ENCODE results near the gene COL26A1.
"Not testable (repeated sequence)": the region's sequence is repeated elsewhere in the genome, so short reads cannot be mapped to it uniquely, and the experiment has no call there.

COL26A1 gene

GRCh38 chr7:101453617-101454016 lies 90.9 kb downstream of the COL26A1 start:
- no peak for DNase-seq

DNA sequence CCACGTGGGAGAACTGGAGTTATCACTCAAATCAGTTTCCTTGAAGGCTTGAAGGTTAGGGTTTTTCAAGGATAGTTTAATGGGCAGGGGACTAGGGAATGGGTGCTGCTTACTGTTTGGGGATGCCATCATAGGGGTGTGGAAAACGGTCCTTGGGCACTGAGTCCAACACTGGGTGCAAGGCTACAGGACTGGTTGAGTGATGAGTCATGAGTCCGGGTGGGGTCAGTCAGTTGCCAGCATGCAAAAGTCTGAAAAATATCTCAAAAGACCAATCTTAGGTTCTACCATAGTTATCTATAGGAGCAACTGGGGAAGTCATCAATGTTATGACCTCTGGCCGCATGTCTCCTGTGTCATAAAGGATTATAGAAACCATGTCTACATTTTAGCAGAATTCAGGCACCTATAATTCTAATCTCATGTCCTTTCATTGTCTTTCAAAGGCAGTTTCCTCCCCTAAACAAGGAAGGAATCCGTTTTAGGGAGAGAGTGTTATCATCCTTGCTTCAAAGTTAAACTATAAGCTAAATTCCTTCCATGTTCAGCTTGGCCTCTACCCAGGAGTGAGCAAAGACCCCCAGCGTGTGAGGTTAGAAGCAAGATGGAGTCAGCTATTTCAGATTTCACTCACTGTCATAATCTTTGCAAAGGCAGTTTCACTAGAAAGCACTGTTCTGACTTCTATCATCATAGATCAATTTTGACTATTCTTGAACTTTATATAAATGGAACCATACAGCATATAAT lies 94.5 kb downstream of the COL26A1 start:
- DNase-seq = no peak

GRCh38 chr7:101465131-101465530 lies 102.5 kb downstream of the COL26A1 start:
- DNase-seq = no peak

- no peak for DNase-seq
Observed at GRCh38 chr7:101465576-101466196, 103.0 kb downstream of the COL26A1 start.

GRCh38 chr7:101466871-101467270 lies 104.2 kb downstream of the COL26A1 start:
- DNase-seq = no peak

DNA sequence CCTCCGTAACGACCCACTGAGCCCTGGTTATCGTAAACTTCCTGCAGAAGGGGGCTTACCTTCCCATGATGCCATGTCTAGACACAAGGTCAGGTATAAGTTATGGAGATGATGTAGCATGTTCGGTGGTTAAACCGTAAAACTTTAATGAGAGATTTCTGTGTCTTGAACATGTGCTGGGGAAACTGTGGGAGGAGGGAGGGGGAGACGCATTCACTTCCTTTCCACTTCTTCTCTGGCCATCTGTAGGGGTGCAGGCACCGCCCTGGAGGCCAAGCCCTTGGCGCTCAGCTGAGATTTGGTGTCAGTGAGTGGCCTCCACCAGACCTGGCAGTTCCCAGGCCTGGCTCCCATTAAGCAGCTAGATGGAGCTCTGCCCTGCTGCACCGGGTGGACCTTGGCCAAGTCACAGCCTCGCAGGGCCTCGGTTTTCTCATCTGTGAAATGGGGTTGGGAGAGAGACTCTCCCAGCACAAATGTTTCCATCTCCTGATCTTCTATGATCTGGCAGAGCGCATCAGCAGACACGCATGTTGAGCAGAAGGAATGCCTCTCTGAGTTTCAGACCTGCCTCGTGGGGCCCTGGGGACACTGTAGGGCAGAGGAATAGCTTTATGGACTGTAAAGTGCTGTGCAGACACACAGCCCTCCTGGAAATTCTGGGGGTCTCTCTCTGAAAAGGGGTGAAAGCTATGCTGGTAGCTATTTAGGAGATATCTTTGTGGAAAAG lies 106.0 kb downstream of the COL26A1 start:
- DNase-seq = no peak

GRCh38 chr7:101470668-101471487 lies 108.2 kb downstream of the COL26A1 start:
- no peak for DNase-seq

- DNase-seq = no peak
Observed at GRCh38 chr7:101474178-101474577, 111.5 kb downstream of the COL26A1 start.

GRCh38 chr7:101475691-101476090 lies 113.0 kb downstream of the COL26A1 start:
- DNase-seq = not testable (repeated sequence)

GRCh38 chr7:101479217-101479616 lies 116.5 kb downstream of the COL26A1 start:
- no peak for DNase-seq

DNA sequence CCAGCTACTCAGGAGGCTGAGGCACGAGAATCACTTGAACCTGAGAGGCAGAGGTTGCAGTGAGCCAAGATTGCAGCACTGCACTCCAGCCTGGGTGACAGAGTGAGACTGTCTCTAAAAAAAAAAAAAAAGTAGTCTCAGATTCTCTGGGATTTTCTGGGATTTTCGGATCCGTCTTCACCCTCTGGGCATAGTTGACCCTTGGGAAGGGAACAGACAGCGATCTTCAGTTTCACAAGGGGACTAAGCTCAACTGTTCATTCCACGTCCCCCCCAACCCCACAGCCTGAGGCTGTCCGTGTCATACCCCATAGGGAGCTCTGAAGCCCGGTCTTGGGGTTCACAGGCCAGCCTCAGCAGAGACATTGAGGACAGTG lies 123.4 kb downstream of the COL26A1 start:
- DNase-seq = not testable (repeated sequence)

GRCh38 chr7:101486433-101487104 lies 123.9 kb downstream of the COL26A1 start:
- no peak for DNase-seq

DNA sequence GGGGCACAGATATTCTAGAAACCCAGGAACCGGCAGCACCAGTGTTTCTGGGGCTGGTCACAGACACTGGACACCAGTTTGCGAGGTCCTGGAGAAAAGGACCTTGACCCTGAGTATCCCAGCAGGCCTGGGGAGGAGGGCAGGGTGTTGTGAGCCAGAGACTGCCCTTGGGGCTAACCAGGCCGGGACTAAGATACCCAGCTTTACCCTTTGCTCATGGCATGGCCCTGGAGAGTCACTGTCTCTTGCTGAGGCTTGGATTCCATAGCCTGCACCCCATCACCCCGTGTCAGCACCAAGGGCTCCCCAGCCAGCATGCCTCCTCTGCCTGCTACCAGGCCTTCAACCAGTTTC lies 124.4 kb downstream of the COL26A1 start:
- DNase-seq = no peak

DNA sequence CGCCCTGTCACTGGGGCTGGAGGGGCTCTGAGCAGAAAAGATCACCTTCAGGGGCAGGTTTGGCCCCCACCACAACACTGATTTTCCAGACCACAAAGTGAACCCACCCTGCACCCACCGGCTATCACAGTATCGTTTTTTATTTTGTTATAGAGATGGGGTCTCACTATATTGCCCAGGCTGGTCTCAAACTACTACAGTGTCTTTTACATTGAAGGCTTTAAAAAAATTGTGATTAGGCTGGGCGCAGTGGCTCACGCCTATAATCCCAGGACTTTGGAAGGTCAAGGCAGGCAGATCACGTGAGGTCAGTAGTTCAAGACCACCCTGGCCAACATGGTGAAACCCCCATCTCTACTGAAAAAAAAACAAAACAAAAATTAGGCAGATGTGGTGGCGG lies 125.1 kb downstream of the COL26A1 start:
- DNase-seq = no peak

DNA sequence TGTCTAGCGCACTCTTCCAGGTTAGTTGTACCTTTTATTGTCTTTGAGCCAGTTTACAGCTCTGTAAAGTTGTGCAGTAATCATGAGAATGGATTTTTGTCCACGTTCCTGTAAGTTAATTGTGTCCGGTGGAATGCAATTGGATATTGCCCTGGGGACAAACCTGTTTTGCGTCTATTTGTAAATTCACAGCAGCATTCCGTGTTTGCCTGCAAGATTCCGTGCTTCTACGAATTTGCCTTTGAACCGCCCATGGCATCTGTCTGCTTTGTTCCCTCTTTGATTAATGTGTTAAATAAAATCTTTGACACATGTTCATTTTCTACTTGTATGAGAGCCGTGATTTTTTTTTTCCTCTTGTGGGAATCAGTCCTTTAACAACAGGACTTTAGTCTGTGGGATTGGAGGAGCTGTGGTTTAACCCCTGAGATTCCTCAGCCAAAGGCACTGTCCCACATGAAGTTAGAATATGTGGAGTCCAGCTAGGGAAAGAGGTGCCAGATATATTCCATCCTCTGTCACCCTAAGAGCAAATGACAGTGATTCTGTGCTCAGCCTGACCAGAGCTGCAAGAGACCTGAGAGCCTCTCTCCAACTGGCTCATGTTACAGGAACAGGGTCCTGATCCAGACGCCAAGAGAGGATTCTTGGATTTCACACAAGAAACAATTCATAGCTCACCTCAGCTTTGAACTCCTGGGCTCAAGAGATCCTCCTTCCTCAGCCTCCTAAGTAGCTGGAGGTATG lies 126.3 kb downstream of the COL26A1 start:
- DNase-seq = no peak

DNA sequence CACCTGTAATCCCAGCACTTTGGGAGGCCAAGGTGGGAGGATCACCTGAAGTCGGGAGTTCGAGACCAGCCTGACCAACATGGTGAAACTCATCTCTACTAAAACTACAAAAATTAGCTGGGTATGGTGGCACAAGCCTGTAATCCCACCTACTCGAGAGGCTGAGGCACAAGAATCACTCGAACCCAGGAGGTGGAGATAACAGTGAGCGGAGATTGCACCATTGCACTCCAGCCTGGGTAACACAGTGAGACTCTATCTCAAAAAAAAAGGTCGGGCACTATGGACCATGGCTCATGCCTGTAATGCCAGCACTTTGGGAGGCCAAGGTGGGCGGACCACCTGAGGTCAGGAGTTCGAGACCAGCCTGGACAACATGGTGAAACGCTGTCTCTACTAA lies 127.8 kb downstream of the COL26A1 start:
- not testable (repeated sequence) for DNase-seq

DNA sequence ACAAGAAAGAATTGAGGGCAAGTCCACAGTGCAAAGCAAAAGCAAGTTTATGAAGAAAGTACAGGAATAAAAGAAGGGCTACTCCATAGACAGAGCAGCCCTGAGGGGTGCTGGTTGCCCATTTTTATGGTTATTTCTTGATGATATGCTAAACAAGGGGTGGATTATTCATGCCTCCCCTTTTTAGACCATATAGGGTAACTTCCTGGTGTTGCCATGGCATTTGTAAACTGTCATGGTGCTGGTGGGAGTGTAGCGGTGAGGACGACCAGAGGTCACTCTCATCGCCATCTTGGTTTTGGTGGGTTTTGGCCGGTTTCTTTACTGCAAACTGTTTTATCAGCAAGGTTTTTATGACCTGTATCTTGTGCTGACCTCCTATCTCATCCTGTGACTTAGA lies 128.8 kb downstream of the COL26A1 start:
- DNase-seq = not testable (repeated sequence)

- DNase-seq = no peak
Observed at GRCh38 chr7:101494602-101495329, 132.1 kb downstream of the COL26A1 start.

DNA sequence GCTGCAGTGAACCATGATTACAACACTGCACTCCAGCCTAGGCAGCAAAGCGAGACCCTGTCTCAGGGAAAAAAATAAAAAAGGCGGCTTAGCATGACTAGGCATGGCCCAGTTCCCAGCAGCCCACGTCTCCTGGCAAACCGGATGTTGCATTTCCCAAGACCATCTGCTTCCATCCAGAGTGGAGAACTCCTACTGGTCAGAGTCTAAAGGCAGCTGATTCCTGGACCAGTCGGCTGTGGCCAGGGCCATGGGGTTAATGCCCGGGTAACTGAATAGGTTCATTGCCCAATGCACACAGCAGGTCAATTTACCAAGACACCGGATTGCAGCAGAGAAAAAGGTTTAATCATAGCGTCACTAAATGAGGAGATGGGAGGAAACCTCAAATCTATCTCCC lies 133.3 kb downstream of the COL26A1 start:
- no peak for DNase-seq

GRCh38 chr7:101501351-101501750 lies 138.7 kb downstream of the COL26A1 start:
- DNase-seq = no peak

- DNase-seq = no peak
Observed at GRCh38 chr7:101502466-101503098, 139.9 kb downstream of the COL26A1 start.
